Neuronal stem cell (in vitro differentiated cells): ENCODE results near the gene MAP3K21.

Experiments used
- DNase-seq: peaks from one replicate; pipeline ENCODE4 v3.0.0-alpha.2; 2013; ENCODE audit warnings: low spot score
- H2AFZ ChIP-seq: one replicate; pipeline ENCODE4 v1.6.1; 2013; ENCODE audit warnings: mild to moderate bottlenecking, low read length, inconsistent platforms
- H2AK5ac ChIP-seq: 2 replicates; pipeline ENCODE4 v1.6.1; 2013; ENCODE audit warnings: low read depth, mild to moderate bottlenecking, inconsistent platforms, low read length, moderate library complexity, mixed read lengths
- H2BK120ac ChIP-seq: 2 replicates; pipeline ENCODE4 v1.6.1; 2013; ENCODE audit warnings: low read depth, mild to moderate bottlenecking, inconsistent platforms, low read length, moderate library complexity, mixed read lengths
- H2BK12ac ChIP-seq: one replicate; pipeline ENCODE4 v1.6.1; 2013; ENCODE audit warnings: low read length, inconsistent platforms
- H2BK15ac ChIP-seq: 2 replicates; pipeline ENCODE4 v1.6.1; 2013; ENCODE audit warnings: mild to moderate bottlenecking, low read length, inconsistent platforms, mixed read lengths
- H2BK5ac ChIP-seq: one replicate; pipeline ENCODE4 v1.6.1; 2013; ENCODE audit warnings: inconsistent platforms, mild to moderate bottlenecking, low read length, moderate library complexity
- H3K14ac ChIP-seq: one replicate; pipeline ENCODE4 v1.6.1; 2013; ENCODE audit warnings: low read length, inconsistent platforms
- H3K18ac ChIP-seq: 2 replicates; pipeline ENCODE4 v1.6.1; 2013; ENCODE audit warnings: low read length, inconsistent platforms
- H3K23ac ChIP-seq: 2 replicates; pipeline ENCODE4 v1.6.1; 2013; ENCODE audit warnings: low read depth, mild to moderate bottlenecking, mixed read lengths, low read length, inconsistent platforms; ENCODE audit not compliant: poor library complexity
- H3K27ac ChIP-seq: replicated peaks from 3 replicates; pipeline ENCODE4 v1.5.1; 2013; ENCODE audit warnings: low read length, inconsistent platforms
- H3K27me3 ChIP-seq, 3 experiments: 2 replicates each; pipeline ENCODE4 v1.6.1; 2013; ENCODE audit warnings: low read length in 3 of 3, mild to moderate bottlenecking in 2 of 3, inconsistent platforms in 1 of 3, low read depth in 1 of 3, mixed read lengths in 1 of 3, moderate library complexity in 1 of 3; ENCODE audit not compliant: control insufficient read depth in 3 of 3, insufficient read depth in 3 of 3
- H3K36me3 ChIP-seq, 2 donors: replicated peaks in 1 of 2; 2 replicates each; pipeline ENCODE4 v1.6.1; 2013; ENCODE audit warnings: low read length in 2 of 2; ENCODE audit not compliant: control insufficient read depth in 2 of 2, insufficient read depth in 2 of 2
- H3K4ac ChIP-seq: 2 replicates; pipeline ENCODE4 v1.6.1; 2013; ENCODE audit warnings: inconsistent platforms, mild to moderate bottlenecking, low read length, moderate library complexity
- H3K4me1 ChIP-seq, 2 donors: 1 replicate in 1 of 2; 2 replicates in 1 of 2; pipeline ENCODE4 v1.6.1; 2013; ENCODE audit warnings: low read length in 2 of 2, low read depth in 1 of 2; ENCODE audit not compliant: control insufficient read depth in 2 of 2, insufficient read depth in 1 of 2
- H3K4me2 ChIP-seq: one replicate; pipeline ENCODE4 v1.6.1; 2013; ENCODE audit warnings: mild to moderate bottlenecking, low read length, inconsistent platforms; ENCODE audit not compliant: insufficient read depth, poor library complexity, severe bottlenecking
- H3K4me3 ChIP-seq, 2 donors: 2 replicates each; pipeline ENCODE4 v1.5.1; 2013; ENCODE audit warnings: low read length in 2 of 2, mild to moderate bottlenecking in 2 of 2, inconsistent platforms in 1 of 2, moderate library complexity in 1 of 2
- H3K79me1 ChIP-seq: one replicate; pipeline ENCODE4 v1.6.1; 2013; ENCODE audit warnings: low read depth, mild to moderate bottlenecking, inconsistent platforms, low read length, moderate library complexity
- H3K9ac ChIP-seq: one replicate; pipeline ENCODE4 v1.6.1; 2013; ENCODE audit warnings: mild to moderate bottlenecking, low read depth, low read length, inconsistent platforms; ENCODE audit not compliant: poor library complexity
- H3K9me3 ChIP-seq, 2 donors: replicated peaks in 1 of 2; 2 replicates each; pipeline versions ENCODE3 to v1.6.1; 2013; ENCODE audit warnings: low read length in 2 of 2, mild to moderate bottlenecking in 2 of 2, inconsistent platforms in 1 of 2, low read depth in 1 of 2, mixed read lengths in 1 of 2, moderate library complexity in 1 of 2; ENCODE audit not compliant: control insufficient read depth in 2 of 2, insufficient read depth in 1 of 2
- H4K8ac ChIP-seq: one replicate; pipeline ENCODE4 v1.6.1; 2013; ENCODE audit warnings: low read depth, mild to moderate bottlenecking, inconsistent platforms, low read length, moderate library complexity
- H4K91ac ChIP-seq: one replicate; pipeline ENCODE4 v1.6.1; 2013; ENCODE audit warnings: low read length, low read depth, mild to moderate bottlenecking, inconsistent platforms; ENCODE audit not compliant: poor library complexity
- WGBS, 2 donors: extraction: QIAGEN DNeasy Blood & Tissue Kit; methylation state at CpG; one replicate each; pipeline ENCODE4 v1.1.7; 2013; ENCODE audit warnings: missing lambda C conversion rate in 2 of 2, mixed read lengths in 1 of 2; ENCODE audit not compliant: insufficient read length in 2 of 2, insufficient replicate concordance in 1 of 2; ENCODE audit errors: extremely low coverage in 2 of 2; 5-methylcytosine and 5-hydroxymethylcytosine counted together

MAP3K21 gene

GRCh38 chr1:233354983-233355382 lies 27.5 kb downstream of the MAP3K21 start:
- no peak overlapping the region for H2BK5ac ChIP-seq
- DNase-seq = no peak
- no peak overlapping the region for H3K4ac ChIP-seq
- H3K14ac ChIP-seq = no peak overlapping the region
- no peaks in the 10 kb centered on the region for H3K36me3 ChIP-seq
- no peak overlapping the region for H2AK5ac ChIP-seq
- H3K18ac ChIP-seq = no peak overlapping the region
- no peaks in the 10 kb centered on the region for H3K79me1 ChIP-seq
- H2BK120ac ChIP-seq = no peak overlapping the region
- peaks cover 0 to 7% (median 0%) of the 10 kb centered on the region in 3 experiments for H3K27me3 ChIP-seq
- H3K4me1 ChIP-seq = no peaks in the 10 kb centered on the region
- H3K4me2 ChIP-seq = no peak overlapping the region
- H2BK15ac ChIP-seq = no peak overlapping the region
- no peak overlapping the region for H4K8ac ChIP-seq
- H4K91ac ChIP-seq = no peak overlapping the region
- H2AFZ ChIP-seq = no peak overlapping the region
- H3K4me3 ChIP-seq = no peak overlapping the region
- H3K9ac ChIP-seq = no peak overlapping the region
- no peak overlapping the region for H3K23ac ChIP-seq
- no peak overlapping the region for H3K27ac ChIP-seq
- no peaks in the 10 kb centered on the region for H3K9me3 ChIP-seq
- no peak overlapping the region for H2BK12ac ChIP-seq

DNA sequence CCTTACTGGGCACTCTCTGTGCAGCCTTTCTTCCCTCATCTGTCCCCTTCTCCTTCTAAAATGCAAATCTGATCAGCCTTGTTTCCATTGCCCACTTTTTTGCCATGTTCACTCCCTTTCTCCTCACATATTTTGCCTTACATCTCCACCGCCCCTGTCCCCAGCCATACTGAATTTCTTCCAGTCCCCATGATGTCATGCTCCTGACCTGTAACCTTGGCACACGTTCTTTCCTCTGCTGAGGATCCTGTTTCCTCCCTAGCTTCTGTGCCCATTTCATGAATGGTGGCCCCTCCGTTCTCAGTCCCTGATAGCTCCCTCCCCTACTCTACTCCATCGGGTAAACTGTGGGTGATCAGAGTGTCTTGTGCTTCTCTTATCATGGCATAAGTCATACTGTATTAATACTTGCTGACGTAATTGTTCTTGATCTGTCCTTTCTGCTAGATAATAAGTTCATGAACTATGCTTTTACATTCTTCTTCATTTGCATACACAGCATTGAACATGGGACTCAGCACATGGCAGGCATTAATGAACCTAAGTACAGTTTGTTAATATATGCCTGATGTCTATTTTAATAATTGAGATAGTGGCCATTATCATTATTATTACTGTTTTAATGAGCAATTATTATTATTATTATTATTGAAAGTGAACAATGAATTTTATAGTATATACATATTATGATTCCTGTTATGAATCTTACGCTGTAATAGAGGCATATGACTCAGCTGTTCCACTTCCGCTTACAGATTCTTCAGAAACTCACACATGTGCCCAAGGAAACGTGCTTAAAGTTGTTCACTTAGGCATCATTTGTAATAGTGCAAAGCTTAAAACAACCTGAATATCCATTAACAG lies 28.5 kb downstream of the MAP3K21 start:
- Histone ChIP-seq H2BK5ac (no peak overlapping the region), H3K79me1 (no peaks in the 10 kb centered on the region), H2AK5ac (no peak overlapping the region), H3K4me2 (no peak overlapping the region), H3K4ac (no peak overlapping the region), H4K91ac (no peak overlapping the region), H3K9me3 (no peaks in the 10 kb centered on the region), H2BK120ac (no peak overlapping the region), H2BK12ac (no peak overlapping the region), H2AFZ (no peak overlapping the region), H3K27ac (no peak overlapping the region), H3K4me1 (no peaks in the 10 kb centered on the region), H3K23ac (no peak overlapping the region), H3K27me3 (peaks cover 0 to 12% (median 0%) of the 10 kb centered on the region in 3 experiments), H3K36me3 (no peaks in the 10 kb centered on the region), H3K4me3 (no peak overlapping the region), H4K8ac (no peak overlapping the region), H3K18ac (no peak overlapping the region), H3K9ac (peak overlapping the region; percentile 45), H2BK15ac (no peak overlapping the region), H3K14ac (no peak overlapping the region)
- DNase-seq = no peak
- whole genome bisulfite sequencing, 2 donors = no CpG with 5 or more reads among the region's 8 CpGs

DNA sequence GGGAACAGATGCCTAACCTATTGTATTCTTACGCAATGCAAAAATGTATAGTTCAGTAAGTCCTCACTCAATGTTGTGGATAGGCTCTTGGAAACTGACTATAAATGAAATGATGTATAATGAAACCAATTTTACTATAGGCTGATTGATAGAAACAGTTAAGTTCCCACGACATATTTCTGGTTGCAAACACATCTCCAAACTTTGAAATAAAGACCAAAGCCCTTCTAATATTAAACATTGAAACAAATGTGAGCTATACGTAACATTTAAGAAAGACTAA lies 29.1 kb downstream of the MAP3K21 start:
- Histone ChIP-seq H2BK15ac (no peak overlapping the region), H2BK120ac (no peak overlapping the region), H3K18ac (no peak overlapping the region), H2BK12ac (no peak overlapping the region), H3K4me2 (no peak overlapping the region), H3K79me1 (no peaks in the 10 kb centered on the region), H2AFZ (no peak overlapping the region), H3K27me3 (peaks cover 0 to 16% (median 0%) of the 10 kb centered on the region in 3 experiments), H4K8ac (no peak overlapping the region), H3K4ac (no peak overlapping the region), H4K91ac (no peak overlapping the region), H3K27ac (no peak overlapping the region), H3K4me3 (no peak overlapping the region), H3K9ac (no peak overlapping the region), H3K14ac (no peak overlapping the region), H2AK5ac (no peak overlapping the region), H2BK5ac (no peak overlapping the region), H3K23ac (no peak overlapping the region), H3K9me3 (no peaks in the 10 kb centered on the region), H3K36me3 (no peaks in the 10 kb centered on the region), H3K4me1 (no peaks in the 10 kb centered on the region)
- no CpG with 5 or more reads among the region's 3 CpGs for WGBS, 2 donors
- DNase-seq = no peak

GRCh38 chr1:233357595-233358397 lies 30.3 kb downstream of the MAP3K21 start:
- no peak overlapping the region for H2BK5ac ChIP-seq
- H3K9ac ChIP-seq = no peak overlapping the region
- H2BK15ac ChIP-seq = no peak overlapping the region
- peaks cover 0 to 26% (median 0%) of the 10 kb centered on the region in 3 experiments for H3K27me3 ChIP-seq
- no peaks in the 10 kb centered on the region for H3K9me3 ChIP-seq
- no peak for DNase-seq
- no CpG with 5 or more reads among the region's 6 CpGs for WGBS, 2 donors
- H4K8ac ChIP-seq = no peak overlapping the region
- H2AK5ac ChIP-seq = no peak overlapping the region
- H3K27ac ChIP-seq = no peak overlapping the region
- H2AFZ ChIP-seq = no peak overlapping the region
- peak overlapping the region; percentile 25 for H3K18ac ChIP-seq
- no peak overlapping the region for H2BK120ac ChIP-seq
- H3K4me1 ChIP-seq = no peaks in the 10 kb centered on the region
- H4K91ac ChIP-seq = no peak overlapping the region
- H3K14ac ChIP-seq = no peak overlapping the region
- H3K4ac ChIP-seq = no peak overlapping the region
- no peak overlapping the region for H3K4me3 ChIP-seq
- H3K36me3 ChIP-seq = no peaks in the 10 kb centered on the region
- H3K79me1 ChIP-seq = no peaks in the 10 kb centered on the region
- no peak overlapping the region for H3K23ac ChIP-seq
- no peak overlapping the region for H3K4me2 ChIP-seq
- no peak overlapping the region for H2BK12ac ChIP-seq
